Duodenal mucosa (tissue), 2 donors: ENCODE measurements around the gene SPON2.

Experiments
- H3K27ac ChIP-seq: one replicate; pipeline ENCODE4 v1.7.0; 2013; ENCODE audit warnings: low read depth, low read length
- H3K27me3 ChIP-seq, 2 donors: one replicate each; pipeline ENCODE4 v1.7.0; 2013; ENCODE audit warnings: low read length in 2 of 2, control low read depth in 1 of 2; ENCODE audit not compliant: insufficient read depth in 2 of 2, control insufficient read depth in 1 of 2
- H3K36me3 ChIP-seq, 2 donors: one replicate each; pipeline ENCODE4 v1.7.0; 2013; ENCODE audit warnings: low read length in 2 of 2, control low read depth in 1 of 2; ENCODE audit not compliant: insufficient read depth in 2 of 2, control insufficient read depth in 1 of 2
- H3K4me1 ChIP-seq, 2 donors: one replicate each; pipeline ENCODE4 v1.7.0; 2013; ENCODE audit warnings: low read length in 2 of 2, control low read depth in 1 of 2; ENCODE audit not compliant: insufficient read depth in 2 of 2, control insufficient read depth in 1 of 2
- H3K4me3 ChIP-seq, 2 donors: one replicate each; pipeline ENCODE4 v1.7.0; 2013; ENCODE audit warnings: low read length in 2 of 2, low read depth in 1 of 2
- H3K9ac ChIP-seq, 2 donors: one replicate each; pipeline ENCODE4 v1.7.0; 2013; ENCODE audit warnings: low read length in 2 of 2, low read depth in 1 of 2
- H3K9me3 ChIP-seq, 2 donors: one replicate each; pipeline ENCODE4 v1.7.0; 2013; ENCODE audit warnings: low read length in 2 of 2, control low read depth in 1 of 2; ENCODE audit not compliant: control insufficient read depth in 1 of 2

The SPON2 gene

GRCh38 chr4:1202526-1203011 lies 30.2 kb upstream of the SPON2 start:
- Histone ChIP-seq H3K9me3 (no peaks in the 10 kb centered on the region), H3K4me3 (peak overlapping the region in 1 of 2 donors; percentile 13), H3K9ac (peak overlapping the region in 1 of 2 donors; percentile 25), H3K27me3 (no peaks in the 10 kb centered on the region), H3K36me3 (no peaks in the 10 kb centered on the region), H3K27ac (peak overlapping the region; percentile 75), H3K4me1 (peaks cover 38 to 52% of the 10 kb centered on the region in 2 donors)

DNA sequence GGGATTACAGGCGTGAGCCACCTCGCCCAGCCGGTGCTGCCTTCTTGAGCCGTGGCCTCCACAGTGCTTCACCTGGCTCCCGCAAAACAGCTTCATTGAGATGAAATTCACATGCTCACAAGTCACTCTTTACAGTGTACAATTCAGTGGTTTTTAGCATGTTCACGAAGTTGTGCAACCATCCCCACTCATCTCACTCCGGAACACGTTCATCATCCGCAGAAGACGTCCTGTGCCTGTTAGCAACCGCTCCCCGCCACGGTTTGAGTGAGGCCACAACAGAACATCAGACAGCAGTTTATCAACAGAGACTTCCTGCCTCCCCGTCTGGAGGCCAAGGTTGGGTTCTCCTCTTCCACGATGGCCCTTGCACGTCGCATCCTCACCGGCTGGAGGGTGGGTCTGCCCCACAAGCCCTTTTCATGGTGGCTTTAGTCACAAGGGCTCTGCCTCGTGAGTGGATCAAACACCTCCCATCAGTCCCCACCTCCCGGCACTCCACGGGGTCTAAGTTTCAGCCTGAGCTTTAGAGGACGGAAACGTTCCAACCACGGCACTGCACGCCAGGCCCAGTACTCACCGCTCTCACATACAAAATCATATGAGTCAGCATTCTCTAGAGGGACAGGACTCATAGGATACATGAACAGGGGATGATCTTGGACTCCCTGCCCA lies 29.6 kb upstream of the SPON2 start:
- H3K9ac ChIP-seq = peak overlapping the region in 1 of 2 donors; percentile 25
- peaks cover 0 to 1% of the 10 kb centered on the region in 2 donors for H3K36me3 ChIP-seq
- H3K27ac ChIP-seq = peak overlapping the region; percentile 75
- no peaks in the 10 kb centered on the region for H3K9me3 ChIP-seq
- peak overlapping the region; percentile 13 to 21 for H3K4me3 ChIP-seq
- no peaks in the 10 kb centered on the region for H3K27me3 ChIP-seq
- peaks cover 34 to 51% of the 10 kb centered on the region in 2 donors for H3K4me1 ChIP-seq

DNA sequence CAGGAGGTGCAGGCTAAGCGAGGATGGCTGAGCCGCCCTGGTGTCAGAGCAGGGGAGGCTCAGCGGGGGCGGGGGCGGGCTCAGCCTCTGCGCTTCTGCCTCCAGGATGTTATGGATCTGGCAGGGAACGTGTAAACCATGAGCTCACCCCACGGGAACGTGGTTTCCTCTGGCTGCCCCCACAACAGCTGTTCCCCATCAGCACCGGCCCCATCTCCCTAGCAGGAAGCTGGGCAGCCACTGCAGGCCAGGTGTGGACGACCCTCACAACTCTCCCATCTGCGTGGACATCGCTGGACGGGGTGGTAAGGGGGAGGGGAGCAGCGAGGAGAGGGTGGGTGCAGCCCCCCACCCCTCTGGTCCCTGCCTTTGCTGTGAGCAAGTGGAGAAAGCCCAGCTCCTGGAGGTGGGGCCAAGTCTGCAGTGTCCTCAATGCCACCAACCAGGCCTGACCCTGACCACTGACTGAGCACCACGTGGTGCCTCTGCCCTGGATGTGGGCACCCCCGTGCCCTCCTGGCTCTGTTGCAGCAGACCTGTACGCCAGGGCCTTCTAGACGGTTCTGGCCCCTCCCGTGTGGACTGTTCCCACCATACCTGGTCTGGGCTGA lies 28.1 kb upstream of the SPON2 start:
- Histone ChIP-seq H3K4me3 (peak overlapping the region; percentile 62 to 69), H3K27ac (peak overlapping the region; percentile 75), H3K9me3 (no peaks in the 10 kb centered on the region), H3K4me1 (peaks cover 33 to 49% of the 10 kb centered on the region in 2 donors), H3K27me3 (no peaks in the 10 kb centered on the region), H3K9ac (peak overlapping the region; percentile 57 to 61), H3K36me3 (peaks cover 0 to 6% of the 10 kb centered on the region in 2 donors)

DNA sequence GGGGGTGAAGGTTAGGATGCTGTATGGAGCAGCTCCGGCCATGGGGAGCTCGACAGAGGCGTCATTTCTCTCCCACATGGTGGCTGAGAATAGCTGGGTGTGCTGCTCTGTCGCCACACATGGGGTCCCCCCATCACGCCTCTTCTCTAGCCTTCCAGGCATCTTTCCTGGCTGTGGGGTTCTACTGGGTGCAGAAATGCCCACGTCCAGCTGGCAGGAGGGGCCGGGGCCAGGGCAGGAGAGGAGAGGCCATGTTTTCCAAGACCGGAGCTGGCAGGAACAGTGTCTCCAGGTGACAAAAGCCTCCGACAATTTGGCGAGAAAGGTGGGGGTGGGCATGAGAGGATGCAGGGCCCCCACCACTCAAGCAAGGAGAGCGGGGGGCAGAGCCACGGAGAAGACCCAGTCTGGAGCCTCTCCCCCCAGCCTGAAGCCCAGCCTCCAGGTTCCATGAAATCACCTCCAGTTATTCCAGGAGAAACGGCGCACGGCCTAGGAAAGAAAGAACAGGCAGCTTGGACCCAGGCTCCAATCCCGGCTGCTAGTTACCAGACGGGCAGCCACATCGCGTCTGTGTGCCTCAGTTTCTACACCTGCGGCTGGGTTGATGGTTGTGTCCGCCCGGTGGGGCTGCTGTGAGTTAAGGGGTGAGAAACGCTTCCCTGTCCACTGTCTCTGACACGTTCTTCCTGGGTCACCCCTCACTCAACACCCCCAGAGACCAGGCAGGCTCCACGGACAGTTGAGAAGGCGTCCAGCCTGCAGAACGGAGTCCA lies 27.4 kb upstream of the SPON2 start:
- Histone ChIP-seq H3K27me3 (no peaks in the 10 kb centered on the region), H3K9ac (peak overlapping the region; percentile 32 to 61), H3K9me3 (no peaks in the 10 kb centered on the region), H3K36me3 (peaks cover 0 to 6% of the 10 kb centered on the region in 2 donors), H3K4me1 (peaks cover 28 to 41% of the 10 kb centered on the region in 2 donors), H3K27ac (peak overlapping the region; percentile 56), H3K4me3 (peak overlapping the region; percentile 62 to 69)

DNA sequence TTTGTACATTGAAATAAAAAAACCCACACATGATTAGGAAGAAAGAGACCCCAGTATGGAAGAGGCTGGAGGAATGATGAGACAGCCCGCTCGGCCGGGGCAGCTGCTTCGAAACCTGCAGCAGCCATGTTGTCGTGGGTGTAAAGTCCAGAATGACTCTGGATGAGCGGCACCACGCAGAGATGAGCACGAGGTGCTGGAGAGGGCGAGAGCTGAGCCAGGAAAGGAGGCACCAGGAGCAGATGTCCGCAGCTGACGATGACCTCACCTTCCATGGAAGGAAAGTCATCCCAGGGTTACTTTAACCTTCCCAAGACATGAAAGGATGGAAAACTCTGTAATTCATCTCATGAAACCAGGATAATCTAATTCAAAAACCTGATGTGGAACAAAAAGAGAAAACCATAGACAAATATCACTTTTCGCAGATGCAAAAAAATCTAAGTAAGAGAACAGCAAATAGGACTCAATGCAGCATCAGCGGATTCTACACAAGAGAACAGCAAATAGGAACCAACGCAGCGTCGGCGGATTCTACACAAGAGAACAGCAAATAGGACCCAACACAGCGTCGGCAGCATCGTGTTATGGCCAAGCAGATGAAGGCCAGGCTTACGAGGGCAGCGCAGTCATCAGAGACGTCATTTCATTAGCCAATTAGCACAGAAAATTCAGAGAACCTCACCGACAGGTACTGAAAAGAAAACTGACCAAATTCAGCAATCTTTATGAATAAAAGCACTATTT lies 25.9 kb upstream of the SPON2 start:
- peaks cover 0 to 6% of the 10 kb centered on the region in 2 donors for H3K36me3 ChIP-seq
- no peak overlapping the region for H3K27ac ChIP-seq
- no peak overlapping the region for H3K9ac ChIP-seq
- no peaks in the 10 kb centered on the region for H3K9me3 ChIP-seq
- H3K4me1 ChIP-seq = peaks cover 18 to 30% of the 10 kb centered on the region in 2 donors
- no peak overlapping the region for H3K4me3 ChIP-seq
- no peaks in the 10 kb centered on the region for H3K27me3 ChIP-seq

DNA sequence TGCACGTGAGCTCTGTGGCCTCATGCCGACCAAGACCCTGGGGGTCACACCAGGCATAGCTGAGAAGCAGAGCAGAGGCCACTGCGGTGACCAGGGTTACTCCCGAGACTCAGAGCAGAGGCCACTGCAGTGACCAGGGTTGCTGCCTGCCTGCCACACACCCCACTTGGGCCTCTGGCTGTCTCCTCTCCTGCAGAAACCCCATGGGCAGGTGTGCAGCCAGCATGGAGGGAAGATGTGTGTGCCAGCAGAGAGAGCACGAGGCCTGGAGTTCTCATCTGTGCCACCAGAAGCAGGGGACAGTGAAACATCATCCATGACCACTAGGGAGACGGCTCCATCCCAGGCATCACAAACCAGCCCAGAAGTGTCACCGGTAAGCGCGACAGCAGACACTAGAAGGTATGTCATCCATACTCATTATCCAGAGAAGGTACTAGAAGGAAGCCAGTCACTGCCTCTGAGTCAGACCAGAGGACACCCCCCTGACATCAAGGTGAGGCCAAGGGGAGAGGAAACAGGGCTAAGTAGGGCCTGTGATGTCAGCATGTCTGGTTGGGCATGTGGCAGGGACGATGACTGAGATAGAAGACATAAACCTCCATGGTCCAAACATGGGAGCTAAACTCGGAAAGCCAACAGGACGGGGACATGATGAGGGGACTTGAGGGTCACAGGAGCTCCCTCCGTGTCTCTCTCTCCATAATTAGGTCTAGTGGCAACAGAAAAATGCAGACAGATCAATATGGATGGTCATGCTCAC lies 24.2 kb upstream of the SPON2 start:
- H3K4me3 ChIP-seq = no peak overlapping the region
- no peak overlapping the region for H3K27ac ChIP-seq
- peaks cover 0 to 6% of the 10 kb centered on the region in 2 donors for H3K36me3 ChIP-seq
- H3K27me3 ChIP-seq = no peaks in the 10 kb centered on the region
- H3K9ac ChIP-seq = no peak overlapping the region
- peaks cover 19 to 35% of the 10 kb centered on the region in 2 donors for H3K4me1 ChIP-seq
- H3K9me3 ChIP-seq = no peaks in the 10 kb centered on the region

DNA sequence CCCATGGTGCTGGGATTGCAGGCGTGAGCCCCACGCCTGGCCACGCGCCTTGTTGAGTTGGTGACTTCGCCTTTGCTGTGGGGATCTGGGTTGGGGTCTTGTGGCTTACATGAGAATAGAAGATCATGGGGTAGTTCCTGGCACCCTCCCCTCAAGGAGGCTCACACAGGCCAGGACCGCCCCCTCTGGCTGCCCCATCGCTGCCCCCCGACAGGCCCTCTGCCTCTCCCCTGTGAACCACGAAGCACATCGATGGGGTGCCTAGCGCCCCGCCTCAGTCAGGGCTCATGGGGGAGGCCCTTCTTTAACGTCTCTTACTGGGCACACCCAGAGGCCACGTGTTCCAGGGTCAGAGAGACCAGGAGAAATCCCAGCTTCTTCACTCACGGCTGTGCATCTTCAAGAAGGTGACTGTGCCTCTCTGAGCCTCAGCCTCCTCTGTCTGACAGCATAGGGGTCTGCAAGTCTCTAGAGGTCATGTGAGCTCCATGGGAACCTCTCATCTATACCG lies 23.6 kb upstream of the SPON2 start:
- H3K4me1 ChIP-seq = peaks cover 24 to 32% of the 10 kb centered on the region in 2 donors

DNA sequence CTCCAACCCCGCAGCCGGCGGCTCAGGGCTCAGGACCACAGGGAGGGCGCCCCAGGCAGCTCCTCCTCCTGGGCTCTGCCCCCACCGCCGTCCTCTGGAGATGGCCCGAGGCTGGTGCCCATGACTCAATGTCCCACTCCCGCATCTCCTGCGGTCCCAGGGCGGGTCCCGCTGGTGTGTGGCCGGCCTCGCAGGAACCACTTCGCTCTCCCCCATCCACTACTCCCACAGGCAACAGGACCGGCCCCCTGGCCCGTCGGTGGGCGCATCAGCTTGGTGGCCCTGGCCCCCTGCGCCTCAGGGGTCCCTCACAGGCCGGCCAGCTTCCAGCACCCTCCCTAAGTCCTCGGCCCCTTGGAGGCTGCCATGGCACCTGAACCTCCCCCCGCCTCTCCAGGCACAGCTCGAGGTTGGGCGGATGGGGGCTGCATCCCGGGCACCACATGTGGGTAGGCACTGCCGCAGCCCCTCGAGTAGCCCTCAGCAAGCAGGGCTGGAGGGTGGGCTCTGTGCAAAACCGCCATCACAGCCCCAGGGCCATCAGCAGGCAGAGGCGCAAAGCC lies 22.8 kb upstream of the SPON2 start:
- H3K9me3 ChIP-seq = no peaks in the 10 kb centered on the region
- no peaks in the 10 kb centered on the region for H3K27me3 ChIP-seq
- H3K4me1 ChIP-seq = peaks cover 24 to 26% of the 10 kb centered on the region in 2 donors
- peak overlapping the region; percentile 20 for H3K27ac ChIP-seq
- H3K36me3 ChIP-seq = peaks cover 0 to 6% of the 10 kb centered on the region in 2 donors
- H3K9ac ChIP-seq = no peak overlapping the region
- no peak overlapping the region for H3K4me3 ChIP-seq

More for the DNA sequence above, 23.6 kb upstream of the SPON2 start:
- no peaks in the 10 kb centered on the region for H3K9me3 ChIP-seq
- H3K4me3 ChIP-seq = no peak overlapping the region
- no peak overlapping the region for H3K9ac ChIP-seq
- H3K27ac ChIP-seq = no peak overlapping the region
- H3K27me3 ChIP-seq = no peaks in the 10 kb centered on the region
- H3K36me3 ChIP-seq = peaks cover 0 to 6% of the 10 kb centered on the region in 2 donors
